HG03378 (cell line): ENCODE results near the gene SCGB1C1.
A peak's percentile ranks its signal among the peaks of the same experiment; 100 is the strongest.

Source experiments
- ATAC-seq: cut with Tn5 transposase; IDR thresholded peaks from one replicate; pipeline ENCODE4 v1.9.1; 2021; ENCODE audit warnings: mild to moderate bottlenecking, moderate library complexity; ENCODE audit not compliant: unreplicated experiment

SCGB1C1 gene

DNA sequence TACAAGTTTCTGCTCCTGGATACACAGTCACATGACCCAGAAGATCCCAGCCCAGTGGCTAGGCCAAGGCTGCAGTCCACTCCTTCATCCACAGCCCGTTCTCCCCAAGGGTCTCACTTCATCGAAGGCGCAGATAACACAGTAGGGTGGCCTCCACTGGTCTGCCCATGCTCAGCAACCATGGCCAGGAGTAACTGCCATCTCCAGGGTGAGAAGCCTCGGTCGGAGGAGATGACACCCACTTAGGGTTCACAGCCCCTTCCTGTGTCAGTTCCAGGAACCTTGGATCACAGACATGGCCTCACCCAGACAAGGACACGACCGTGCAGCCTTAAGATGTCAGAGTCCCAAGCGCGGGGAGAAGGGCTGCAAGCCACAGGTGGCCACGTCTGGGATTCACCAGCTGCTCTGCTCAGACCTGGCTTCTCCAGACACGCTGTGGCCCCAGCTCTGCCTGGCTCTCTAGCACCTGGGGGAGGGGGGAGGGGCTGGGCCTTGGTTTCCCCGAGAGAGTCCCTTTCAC is 11.8 kb downstream of the SCGB1C1 start:
- no peak for ATAC-seq

DNA sequence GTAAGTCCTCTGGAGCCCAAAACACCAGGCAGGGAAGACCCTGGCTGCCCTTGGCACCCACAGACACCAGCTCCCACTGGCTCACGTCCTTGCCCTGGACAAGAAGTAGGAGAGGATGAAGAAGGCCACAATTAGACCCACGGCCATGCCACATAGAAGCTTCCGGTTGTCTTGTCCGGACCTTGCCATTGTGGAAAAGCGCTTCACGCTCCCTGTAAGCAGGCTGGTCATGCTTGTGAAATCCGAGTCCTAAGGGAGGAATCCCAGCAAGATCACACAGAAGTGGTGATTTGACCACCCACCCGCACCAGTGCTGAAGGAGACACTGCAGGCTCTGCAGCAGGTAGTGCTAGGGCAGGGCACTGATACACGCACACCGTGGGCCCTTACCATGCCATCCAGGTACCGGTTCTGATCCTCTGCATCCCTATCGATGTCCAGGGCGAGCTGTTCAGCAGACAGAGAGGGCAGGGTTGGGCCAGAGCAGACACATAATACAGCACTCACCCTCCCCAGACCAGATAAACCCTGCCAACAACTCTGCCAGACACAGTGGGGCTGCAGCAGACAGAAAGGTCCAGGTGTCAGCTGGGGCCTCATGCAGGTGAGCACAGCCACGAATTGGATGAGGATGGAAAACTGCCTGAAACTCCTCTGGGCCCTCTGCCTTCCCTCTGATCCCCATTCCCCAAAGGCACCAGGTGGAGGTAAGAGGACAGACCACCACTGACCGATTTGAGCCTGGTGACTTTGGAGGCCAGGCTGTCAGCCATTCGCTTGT is 12.5 kb downstream of the SCGB1C1 start:
- ATAC-seq = no peak

DNA sequence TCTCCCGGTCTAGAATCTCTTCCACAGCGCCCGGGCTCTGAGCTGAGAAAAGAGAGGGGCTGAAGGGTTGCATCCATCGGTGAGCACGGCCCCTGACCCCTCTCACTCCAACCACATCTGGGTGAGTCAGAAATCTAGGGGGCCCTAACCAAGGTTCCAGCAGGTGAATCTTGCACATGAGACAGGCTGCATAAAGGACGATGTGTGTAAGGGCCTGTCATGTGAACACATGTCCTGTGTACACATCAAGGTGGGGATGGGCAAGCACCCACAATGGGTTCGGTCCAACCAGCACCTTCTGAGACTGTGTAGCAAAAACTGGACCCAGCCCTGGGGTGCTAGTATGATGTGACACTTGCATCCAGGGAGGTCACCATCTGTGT is 13.1 kb downstream of the SCGB1C1 start:
- ATAC-seq = no peak

DNA sequence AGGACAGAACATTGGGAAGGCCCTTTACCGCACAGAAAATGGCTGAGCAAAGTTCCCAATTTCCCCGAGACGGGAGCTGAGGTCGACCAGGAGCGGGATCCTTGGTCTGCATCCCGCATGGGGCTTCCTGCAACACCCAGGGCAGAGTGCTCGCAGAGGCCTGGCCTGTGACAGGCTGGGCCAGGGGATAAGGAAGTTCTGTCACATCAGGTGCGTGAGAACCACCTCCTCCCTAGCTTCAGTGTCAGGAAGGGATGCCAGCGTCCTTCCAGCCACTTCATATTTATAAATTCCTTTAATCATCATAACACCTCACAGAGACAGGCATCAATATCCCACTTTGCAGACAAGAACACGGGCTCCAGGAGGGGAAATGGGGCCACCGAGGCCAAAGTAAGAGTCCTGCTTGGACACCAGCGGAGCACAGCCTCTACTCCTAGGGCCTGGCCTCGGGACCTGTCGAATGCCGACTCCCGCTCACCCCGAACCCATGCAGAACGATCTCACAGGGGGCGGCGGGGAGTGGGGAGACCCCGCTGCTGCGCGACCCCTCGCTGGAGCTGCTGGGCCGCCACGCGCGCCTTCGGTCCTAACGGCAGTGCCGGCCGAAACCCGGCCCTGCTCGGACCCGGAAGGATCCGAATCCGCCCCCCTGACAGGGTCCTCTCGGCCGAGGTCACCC is 13.8 kb downstream of the SCGB1C1 start:
- peak; percentile 17 for ATAC-seq

DNA sequence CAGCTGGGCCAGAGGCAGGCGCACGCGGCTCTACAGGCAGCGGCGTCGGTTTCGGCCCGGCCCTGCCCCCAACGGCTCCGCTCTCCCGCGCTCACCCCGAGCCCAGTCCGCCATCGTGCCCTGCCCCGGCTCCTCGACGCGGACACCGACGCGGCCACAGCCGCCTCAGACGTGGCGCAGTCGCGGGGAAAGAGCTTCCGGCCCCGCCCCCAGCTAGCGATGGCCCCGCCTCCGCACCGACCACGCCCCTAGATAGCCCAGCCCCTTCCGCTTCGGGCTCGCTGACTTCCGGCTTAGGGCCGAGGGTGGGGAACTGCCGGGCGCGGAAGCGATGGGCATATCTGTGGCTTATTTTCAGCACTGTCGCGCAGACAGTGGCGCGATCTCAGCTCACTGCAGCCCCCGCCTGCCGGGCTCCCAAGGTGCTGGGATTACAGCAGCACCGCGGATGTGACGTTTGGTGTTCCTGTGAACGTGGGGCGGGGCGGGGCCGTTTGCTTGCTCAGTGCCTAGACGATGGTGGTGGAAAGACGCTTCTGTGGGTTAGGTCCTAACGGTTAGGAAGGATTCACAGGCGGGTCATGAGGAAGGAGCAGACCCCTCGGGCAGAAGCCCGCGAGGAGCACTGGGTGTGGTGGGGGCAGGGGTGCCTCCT is 14.5 kb downstream of the SCGB1C1 start, which contains the start of the genes BET1L and RIC8A:
BET1L (minus strand) TSS at position 192 of the 655 bp plus-strand sequence; CDS start at position 114, 78 bp downstream.
RIC8A (plus strand) TSS at position 501 of the 655 bp plus-strand sequence. CDS start 1,147 bp downstream, outside the sequence.
- ATAC-seq = peak; percentile 76

DNA sequence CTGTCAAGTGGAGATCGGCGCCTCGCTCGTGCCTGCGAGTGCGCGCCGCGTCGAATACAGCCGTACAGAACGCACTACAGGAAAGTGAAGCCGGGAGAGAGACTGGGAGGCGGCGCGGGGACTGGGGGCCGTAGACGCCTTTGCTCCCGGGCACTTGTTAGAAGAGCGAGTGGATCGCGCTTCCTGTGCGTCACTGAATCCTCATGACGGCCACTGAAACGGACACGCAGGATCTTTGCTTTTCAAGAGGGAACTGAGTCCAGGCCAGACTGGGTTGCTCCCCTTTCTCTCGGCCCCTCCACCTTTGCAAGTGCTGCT is 14.9 kb downstream of the SCGB1C1 start:
- ATAC-seq = no peak

- ATAC-seq = no peak
These were observed 15.5 kb downstream of the SCGB1C1 start for GRCh38 chr11:208181-208916.

DNA sequence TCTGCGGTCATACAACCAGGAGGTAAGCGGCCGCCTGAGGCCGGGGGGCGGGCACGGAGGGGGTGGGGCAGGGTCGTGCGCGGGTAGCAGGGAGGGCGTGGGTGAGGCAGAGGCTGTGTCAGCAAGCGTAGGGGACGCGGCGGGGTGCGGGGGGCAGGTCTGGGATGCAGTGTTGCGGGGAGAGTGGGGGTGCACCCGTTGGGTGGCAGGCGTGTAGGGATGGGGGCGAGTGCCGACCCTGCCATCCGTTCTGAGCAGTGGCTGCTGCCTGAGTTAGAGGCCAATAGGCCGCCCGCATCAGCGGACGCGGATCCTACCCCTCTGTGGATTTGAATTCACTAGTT is 16.0 kb downstream of the SCGB1C1 start:
- no peak for ATAC-seq

- ATAC-seq = no peak
These were observed 16.6 kb downstream of the SCGB1C1 start for GRCh38 chr11:209275-210121.

DNA sequence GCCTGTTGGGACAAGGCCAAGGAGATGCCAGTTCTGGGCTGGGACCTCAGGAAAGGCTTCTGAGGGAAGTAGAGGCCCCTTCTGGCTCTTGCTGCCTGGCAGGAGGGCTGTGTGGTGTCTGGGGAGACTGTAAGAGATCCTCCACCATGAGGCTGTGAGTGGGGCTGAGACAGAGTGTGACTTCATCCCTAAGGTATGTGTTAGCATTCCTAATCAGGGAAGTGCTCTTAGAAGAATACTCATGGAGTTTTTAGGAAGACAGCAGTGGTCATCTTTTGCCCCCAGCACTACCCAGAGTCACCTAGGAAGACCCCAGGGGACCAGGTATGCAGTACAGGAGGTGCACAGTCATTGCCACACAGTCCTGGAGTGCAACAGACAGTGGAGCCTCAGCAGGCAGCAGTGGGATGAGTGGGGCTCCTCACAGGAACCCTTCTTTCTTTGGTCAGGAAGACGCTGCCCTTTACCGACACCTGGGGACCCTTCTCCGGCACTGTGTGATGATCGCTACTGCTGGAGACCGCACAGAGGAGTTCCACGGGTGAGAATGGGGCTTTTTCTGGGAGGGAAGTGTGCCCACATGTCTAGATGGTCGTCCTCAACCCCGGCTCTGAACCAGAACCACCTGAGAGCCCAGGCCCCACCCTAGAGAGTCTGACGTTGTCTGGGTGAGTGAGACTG is 17.4 kb downstream of the SCGB1C1 start:
- no peak for ATAC-seq

- no peak for ATAC-seq
These were observed 17.9 kb downstream of the SCGB1C1 start for GRCh38 chr11:210803-211180.

DNA sequence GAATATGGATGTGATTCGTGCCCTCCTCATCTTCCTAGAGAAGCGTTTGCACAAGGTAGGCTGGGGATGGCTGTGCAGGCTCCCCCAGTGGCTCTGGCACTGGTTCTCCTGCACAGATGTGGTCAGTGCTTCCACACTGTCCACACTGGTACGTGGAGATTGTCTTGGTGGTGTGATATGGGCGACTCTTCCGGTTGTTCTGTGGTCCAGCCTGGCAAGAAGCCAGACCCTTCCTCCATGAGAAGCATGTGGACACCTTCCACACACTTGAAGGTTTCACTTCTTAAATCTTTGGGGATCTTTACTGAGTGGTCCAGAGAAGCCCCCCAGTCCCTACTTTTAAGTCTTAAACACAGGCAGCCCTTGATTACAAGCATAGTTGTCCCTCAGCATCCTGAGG is 18.4 kb downstream of the SCGB1C1 start:
- no peak for ATAC-seq

GRCh38 chr11:211741-212140 is 18.9 kb downstream of the SCGB1C1 start:
- ATAC-seq = no peak

DNA sequence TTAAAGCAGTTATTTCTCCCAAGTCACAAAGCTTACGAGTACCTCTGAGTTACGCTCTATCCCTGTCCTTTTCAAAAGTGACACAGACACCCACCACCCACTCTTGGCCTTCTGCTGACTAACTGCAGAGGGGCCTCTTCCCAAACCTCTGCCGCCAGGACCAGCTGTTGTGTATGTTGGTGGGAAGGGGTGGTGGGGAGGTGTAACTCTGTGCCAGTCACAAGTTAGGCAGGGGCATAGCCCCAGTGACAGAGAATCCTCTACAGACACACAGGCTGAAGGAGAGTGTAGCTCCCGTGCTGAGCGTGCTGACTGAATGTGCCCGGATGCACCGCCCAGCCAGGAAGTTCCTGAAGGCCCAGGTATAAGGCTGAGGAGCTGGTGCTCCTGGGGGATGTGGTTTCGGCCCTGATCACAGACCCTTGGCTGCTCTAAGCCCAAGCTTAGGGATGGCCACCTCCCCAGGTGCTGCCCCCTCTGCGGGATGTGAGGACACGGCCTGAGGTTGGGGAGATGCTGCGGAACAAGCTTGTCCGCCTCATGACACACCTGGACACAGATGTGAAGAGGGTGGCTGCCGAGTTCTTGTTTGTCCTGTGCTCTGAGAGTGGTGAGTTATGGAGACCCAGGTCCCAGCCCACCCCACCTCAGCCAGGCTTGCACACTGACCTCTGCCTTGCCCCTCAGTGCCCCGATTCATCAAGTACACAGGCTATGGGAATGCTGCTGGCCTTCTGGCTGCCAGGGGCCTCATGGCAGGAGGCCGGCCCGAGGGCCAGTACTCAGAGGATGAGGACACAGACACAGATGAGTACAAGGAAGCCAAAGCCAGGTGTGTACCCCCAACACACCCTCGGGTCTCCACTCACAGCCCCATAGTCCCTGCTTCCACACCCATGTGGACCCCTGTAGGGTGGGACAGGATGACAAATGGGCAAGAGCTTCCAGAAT is 19.5 kb downstream of the SCGB1C1 start:
- ATAC-seq = no peak

- ATAC-seq = no peak
These were observed 20.2 kb downstream of the SCGB1C1 start for GRCh38 chr11:213111-213510.

GRCh38 chr11:214083-214482 is 21.2 kb downstream of the SCGB1C1 start:
- ATAC-seq = no peak

DNA sequence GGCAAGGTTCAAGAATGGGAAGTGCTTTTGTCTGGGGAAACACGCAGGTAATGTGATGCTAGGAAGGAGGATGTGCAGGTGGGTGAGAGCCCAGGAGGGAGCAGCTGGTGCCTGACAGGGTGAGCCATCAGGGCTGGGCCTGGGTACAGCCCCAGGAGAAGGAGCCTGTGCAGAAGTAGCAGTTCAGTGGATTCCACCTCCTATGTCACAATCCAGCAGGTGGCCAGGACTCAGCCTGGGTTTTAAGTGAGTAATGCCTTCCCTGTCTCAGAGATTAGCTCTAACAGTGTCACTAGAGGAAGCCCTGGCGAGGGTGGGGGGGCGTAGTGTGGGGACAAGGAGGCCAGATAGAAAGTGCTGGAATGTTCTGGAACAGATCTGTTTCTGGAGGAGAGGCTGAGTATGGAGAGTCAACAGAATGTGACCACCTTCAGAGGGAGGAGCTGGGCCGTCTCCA is 22.7 kb downstream of the SCGB1C1 start:
- ATAC-seq = no peak
